ENCODE data around the gene CTIF.

DNA sequence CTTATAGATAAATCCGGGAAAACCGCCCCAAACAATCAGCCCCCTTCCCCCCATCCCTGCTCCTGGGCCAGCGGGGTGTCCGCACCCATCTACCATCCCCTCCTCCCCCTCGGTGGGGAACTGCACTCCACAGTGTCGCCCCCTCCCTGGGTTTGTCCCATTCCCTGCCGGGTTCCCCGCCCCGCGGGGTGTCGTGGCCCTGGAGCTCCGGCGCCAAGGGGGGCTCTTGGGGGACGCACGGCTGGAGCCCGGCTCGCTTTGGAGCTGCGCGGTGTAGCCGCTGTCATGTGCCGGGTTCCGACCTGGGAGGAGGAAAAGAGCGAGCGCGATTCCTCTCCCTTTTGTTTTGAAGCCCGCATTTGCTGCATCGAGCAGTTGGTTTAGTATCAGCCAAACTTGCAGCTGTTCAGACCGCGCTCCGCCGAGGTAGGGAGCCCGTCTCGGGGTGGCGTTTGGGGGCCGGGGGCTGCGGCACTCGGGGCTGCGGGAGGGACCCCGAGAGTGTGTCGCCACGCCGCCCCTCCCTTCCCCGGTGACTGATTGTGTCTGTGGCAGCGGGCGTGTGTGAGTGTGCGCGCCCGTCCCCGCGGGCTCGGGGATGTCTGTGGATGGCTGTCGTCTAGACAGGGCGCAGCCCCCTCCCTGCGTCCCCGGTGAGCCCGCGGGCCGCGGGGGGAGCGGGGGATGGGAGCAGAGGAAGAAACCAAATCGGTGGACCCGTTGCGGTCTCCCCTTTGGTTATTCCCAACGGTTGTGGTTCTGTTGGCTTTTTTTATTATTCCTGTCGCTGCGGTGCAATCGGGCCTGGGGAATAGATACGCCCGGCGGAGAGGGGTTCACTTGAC is 797 bp downstream of the CTIF start:
- TF ChIP-seq, protein P1, sequence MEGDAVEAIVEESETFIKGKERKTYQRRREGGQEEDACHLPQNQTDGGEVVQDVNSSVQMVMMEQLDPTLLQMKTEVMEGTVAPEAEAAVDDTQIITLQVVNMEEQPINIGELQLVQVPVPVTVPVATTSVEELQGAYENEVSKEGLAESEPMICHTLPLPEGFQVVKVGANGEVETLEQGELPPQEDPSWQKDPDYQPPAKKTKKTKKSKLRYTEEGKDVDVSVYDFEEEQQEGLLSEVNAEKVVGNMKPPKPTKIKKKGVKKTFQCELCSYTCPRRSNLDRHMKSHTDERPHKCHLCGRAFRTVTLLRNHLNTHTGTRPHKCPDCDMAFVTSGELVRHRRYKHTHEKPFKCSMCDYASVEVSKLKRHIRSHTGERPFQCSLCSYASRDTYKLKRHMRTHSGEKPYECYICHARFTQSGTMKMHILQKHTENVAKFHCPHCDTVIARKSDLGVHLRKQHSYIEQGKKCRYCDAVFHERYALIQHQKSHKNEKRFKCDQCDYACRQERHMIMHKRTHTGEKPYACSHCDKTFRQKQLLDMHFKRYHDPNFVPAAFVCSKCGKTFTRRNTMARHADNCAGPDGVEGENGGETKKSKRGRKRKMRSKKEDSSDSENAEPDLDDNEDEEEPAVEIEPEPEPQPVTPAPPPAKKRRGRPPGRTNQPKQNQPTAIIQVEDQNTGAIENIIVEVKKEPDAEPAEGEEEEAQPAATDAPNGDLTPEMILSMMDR (conservative IDR thresholded peaks at IDR 0.05 in 1 of 2, IDR thresholded peaks at IDR 0.05 in 1 of 2; ENCODE audit: low read depth in 1 of 2, low read length in 2 of 2) = no peak
- TF ChIP-seq EZH2 (IDR thresholded peaks at IDR 0.05; ENCODE audit: low read length, missing control alignments) = no peak
